GM18519 (cell line): ENCODE data around the gene PAQR8.
A peak's percentile ranks its signal among the peaks of the same experiment; 100 is the strongest.
"Not testable (repeated sequence)": the region's sequence is repeated elsewhere in the genome, so short reads cannot be mapped to it uniquely, and the experiment has no call there.

ENCODE experiments used
- ATAC-seq: cut with Tn5 transposase; IDR thresholded peaks from one replicate; pipeline ENCODE4 v1.9.1; 2021; ENCODE audit warnings: mild to moderate bottlenecking, moderate library complexity; ENCODE audit not compliant: unreplicated experiment, low FRiP score

PAQR8 gene

DNA sequence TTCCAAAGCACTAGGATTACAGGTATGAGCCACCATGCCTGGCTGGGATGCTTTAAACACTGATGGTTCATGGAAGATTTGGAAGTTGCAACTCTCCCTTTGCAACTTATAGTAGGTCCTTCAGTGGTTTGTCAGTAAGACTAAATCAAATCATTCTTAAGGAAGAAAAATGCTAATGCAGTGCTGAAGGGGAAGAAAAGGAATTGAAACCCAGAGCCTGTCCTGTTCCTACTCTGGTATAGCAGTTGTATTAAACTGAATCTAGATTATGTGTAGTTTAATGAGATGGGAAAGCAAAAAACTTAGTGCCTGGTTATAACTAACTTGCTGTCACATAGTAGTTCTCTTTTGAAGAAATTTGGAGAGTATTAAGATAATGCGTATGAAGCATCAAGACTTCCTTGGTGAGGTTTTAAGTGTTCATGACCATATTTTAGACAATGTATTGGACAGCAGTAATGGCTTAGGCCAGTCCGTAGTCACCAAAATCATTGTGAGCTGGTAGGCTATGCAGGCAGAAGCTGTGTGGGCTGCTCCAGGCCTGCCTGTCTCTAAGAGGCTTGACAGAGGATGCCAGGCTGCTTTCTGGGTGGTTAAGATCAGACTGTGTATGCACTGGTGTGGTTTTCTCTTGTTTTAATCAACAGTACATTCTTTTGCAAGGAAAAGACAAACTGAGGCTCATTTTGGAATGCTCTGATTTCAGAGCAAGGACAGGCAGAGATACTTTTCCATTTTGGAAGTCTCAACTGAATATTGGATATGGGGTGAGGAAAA is 14.0 kb downstream of the PAQR8 start:
- no peak for ATAC-seq

DNA sequence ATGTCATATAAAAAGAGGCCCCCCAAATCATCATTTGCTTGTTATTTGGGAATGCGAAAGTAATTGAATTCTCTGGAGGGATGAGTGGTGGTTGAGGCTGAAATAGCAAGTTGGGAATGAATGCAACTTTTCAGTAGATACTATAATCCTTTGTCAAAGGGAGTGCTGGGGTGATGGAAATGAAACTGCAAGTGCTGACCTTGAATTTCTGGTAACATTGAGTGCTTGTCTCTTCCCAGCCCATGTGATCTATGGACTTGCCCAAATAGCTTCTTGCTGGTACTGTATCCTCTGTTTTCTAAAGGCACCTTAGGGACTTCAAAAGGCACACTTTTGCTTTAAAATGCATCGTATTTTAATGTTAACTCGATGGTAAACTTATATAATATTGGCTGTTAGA is 14.8 kb downstream of the PAQR8 start:
- ATAC-seq, result no peak

GRCh38 chr6:52377538-52378221 is 15.7 kb downstream of the PAQR8 start:
- peak; percentile 53 for ATAC-seq

DNA sequence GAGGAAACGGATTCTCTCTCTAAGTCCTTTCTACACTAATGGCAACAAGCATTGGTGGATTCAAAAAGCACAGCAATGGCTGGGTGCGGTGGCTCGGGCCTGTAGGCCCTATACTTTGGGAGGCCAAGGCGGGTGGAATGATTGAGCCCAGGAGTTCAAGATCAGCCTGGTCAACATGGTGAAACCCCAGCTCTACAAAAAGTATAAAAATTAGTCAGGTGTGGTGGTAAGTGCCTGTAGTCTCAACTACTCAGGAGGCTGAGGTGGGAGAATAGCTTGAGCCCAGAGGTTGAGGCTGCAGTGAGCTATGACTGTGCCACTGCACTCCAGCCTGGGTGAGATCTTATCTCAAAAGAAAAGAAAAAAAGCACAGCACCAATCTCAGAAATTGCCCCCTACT is 19.3 kb downstream of the PAQR8 start:
- no peak for ATAC-seq

DNA sequence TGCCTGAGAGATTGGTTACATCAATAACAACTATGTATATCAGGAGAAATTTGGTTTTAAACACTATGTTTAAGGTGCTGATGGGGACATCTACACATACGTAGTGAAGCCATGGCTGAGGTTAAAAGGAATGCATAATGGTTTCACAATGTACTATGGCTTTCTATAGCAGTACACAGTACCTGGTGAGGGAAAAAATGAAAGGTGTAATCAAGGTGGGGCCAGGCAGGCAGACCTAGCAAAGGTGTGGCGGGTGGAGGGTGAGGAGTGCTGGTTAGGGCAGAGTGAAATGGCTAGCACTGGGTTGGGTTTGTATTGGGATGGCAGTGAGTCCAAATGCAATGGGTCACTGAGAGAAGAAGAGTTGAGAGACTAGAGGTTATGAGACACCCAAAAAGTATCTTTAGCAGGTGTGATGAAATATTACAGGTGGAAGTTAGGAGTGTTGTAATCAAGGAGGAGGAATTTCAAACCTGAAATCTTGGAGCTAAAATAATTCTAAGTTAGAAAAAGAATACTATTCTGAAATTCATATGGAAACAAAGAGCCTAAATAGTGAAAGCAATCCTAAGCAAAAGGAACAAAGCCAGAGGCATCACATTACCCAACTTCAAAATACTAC is 22.3 kb downstream of the PAQR8 start:
- no peak for ATAC-seq

DNA sequence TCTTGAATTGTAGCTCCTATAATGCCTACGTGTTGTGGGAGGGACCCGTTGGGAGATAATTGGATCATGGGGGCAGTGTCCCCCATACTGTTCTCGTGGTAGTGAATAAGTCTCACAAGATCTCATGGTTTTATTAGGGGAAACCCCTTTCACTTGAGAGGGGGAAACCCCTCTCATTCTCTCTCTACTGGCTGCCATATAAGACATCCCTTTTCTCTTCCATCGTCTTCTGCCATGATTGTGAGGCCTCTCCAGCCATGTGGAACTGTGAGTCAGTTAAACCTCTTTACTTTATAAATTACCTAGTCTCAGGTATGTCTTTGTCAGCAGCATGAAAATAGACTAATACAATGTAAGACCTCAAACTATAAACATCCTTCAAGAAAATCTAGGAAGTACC is 23.1 kb downstream of the PAQR8 start:
- no peak for ATAC-seq

DNA sequence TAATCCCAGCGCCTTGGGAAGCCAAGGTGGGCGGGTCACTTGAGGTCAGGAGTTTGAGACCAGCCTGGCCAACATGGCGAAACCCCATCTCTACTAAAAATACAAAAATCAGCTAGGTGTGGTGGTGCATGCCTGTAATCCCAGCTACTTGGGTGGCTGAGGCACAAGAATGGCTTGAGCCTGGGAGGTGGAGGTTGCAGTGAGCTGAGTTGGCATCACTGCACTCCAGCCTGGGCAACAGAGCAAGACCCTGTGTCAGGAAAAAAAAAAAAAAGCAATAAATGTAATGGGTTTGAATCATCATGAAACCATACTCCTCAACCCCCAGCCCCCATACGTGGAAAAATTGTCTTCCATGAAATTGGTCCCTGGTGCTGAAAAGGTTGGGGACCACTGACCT is 26.2 kb downstream of the PAQR8 start:
- ATAC-seq, result not testable (repeated sequence)

DNA sequence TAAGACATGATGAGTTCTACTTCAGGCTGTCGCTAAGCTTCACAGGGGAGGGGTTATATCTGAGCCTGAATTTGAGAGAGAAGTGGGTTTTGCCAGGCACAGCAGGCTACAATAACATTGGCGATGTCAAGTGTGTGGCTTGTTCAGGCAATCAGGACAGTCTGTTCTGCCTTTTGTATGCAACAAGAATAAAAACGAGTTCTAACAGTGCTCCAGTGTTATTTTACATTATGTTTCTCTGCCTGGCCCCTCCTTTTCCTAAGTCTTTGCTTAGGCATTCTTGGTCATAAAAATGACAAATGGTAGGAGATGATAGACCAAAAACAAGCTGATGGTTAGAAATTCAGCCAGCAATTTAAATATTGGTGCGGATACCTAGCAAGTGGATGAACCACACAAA is 26.8 kb downstream of the PAQR8 start:
- no peak for ATAC-seq

- ATAC-seq, result no peak
These were observed 27.3 kb downstream of the PAQR8 start for GRCh38 chr6:52389264-52389625.

DNA sequence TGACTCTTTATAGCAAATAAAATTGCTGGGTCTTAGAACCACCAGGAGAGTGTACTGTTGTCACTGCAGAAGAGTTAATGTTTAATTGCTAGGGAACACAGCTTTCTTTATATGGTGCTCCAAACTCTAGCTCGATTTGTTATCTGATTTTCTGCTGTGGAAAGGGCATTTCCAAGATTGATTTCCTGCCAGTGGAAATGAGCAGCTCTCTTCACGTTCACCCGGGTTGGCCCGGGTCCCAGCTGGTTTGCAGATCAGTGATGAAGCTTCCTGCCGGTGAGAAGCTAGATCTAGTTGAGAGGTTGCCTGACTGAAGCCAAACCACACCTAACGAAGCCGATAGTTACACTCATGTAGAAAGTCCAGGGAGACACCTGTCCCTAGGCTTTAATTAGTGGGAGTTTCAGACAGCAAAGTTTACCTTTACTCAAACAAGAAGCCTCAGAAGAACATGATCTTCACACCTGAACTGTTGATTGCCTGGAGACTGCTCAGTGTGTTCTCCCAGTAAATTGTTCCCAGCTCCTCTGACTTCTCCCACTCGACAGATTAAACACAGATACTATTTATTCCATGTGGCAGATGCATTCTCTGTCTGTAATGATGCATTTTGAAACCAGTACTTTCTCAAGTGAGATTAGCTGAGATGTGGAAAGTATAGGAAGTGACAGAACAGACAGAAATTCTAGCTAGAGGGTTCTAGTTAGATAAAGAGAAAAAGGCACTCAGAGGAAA is 27.8 kb downstream of the PAQR8 start:
- ATAC-seq, result peak; percentile 55

DNA sequence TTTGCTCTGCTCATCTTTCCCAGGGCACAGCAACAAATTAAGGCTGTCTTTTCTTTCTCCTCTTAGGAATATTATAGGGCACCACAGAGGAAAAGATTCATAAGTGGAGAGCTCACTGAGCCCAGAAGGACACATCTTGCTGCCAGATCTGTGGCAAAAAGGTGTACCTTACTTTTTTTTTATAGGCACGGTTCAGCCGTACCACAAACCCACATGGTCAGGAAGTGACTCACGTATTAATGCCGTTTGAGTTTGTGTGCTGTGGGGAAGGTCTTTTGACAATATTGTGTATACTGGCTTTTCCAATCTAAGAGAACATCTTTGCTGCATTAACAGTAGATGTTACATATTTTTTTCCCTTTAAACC is 28.4 kb downstream of the PAQR8 start:
- ATAC-seq, result peak; percentile 30

DNA sequence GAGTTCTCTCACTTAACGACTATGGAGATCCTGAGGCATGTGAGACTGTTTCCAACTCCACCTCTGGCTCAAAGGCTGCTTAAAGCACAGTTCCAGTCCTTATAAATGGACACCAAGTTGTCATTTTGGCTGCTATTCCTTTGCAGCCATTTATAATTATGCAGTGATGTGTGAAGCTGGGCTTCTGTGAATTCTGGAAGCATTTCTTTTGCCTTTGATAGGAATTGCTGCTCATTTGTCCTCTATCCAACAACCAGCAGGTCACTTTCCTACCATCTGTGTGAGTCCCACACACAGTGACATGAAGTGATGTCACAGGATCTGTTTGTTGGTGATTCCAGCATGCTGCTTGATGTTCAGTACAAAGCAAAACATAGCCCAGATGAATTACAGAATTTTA is 29.6 kb downstream of the PAQR8 start:
- ATAC-seq, result no peak

DNA sequence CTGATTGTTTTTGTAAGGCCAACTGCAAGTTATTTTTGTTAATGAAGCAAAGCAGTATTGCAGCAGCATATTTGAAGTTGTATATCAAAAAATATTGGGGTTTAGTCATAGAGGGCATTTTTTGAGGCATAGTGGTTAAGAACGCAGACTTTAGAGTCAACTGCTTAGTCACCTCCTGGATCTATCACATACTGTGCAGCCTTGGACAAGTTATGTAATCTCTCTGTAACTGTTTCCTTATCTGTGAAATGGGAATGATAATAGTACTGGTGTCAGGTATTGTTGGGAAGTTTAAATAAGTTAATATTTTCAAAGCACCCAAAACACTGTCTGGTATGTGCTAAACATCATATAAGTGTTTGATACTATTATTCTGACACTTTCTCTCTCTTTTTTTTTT is 31.0 kb downstream of the PAQR8 start:
- ATAC-seq, result no peak

DNA sequence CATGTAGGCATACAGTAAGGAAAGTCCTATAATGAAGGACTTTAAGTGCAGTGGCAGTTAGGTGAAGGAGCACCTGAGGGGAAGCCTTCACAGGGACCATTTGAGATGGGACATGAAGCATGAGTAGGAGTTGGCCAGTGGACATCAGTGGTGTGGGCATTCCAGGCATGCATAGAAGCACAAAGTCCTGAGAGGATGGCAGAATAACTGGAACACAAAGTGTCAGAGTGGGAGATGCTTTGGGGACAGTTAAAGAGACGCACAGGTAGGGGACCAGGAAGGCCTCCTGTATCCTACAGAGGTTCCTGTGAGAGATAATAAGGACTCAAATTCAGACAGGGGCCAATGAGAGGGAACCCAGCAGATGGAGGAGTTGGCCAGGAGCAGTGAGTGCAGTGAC is 31.8 kb downstream of the PAQR8 start:
- ATAC-seq, result no peak

DNA sequence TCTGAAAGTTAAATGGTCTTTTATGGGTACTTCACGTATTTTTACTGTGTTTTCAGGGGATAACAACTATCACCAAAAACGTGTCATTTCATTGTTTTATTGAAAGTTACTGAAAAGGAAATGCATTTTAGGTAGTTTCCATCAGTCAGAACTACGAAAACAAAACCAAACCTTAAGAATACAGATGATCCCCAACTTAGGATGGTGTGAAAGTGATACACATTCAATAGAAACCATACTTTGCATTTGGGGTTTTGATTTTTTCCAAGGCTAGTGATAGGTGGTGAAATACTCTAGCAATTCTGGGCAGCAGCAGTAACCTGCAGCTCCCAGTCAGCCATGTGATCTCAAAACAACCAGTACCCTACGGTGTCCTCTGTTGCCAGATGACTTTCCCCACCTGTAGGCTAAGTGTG is 32.3 kb downstream of the PAQR8 start:
- peak; percentile 52 for ATAC-seq

DNA sequence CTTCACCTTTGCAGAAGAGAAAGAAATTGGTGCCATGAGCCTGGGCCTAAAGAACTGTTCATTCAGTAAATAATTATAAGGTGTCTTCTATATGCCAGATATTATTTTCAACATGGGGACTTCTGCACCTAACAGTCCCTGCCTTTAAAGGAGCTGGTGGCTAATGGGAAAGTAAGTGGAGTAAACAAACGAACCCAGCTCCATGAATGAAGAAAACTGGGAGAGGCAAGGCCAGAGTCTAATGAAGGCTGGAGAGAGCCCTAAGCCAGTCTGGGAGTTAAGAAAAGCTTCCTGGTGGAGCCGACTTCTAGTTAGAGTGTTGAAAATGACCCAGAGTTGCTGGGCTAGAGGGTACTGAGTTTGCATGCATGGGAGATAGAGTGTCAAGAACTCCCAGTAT is 34.0 kb downstream of the PAQR8 start:
- ATAC-seq, result no peak

GRCh38 chr6:52399511-52400312 is 37.8 kb downstream of the PAQR8 start:
- no peak for ATAC-seq

GRCh38 chr6:52400313-52401041 is 38.5 kb downstream of the PAQR8 start:
- ATAC-seq, result no peak

GRCh38 chr6:52403086-52403485 is 41.1 kb downstream of the PAQR8 start:
- no peak for ATAC-seq

DNA sequence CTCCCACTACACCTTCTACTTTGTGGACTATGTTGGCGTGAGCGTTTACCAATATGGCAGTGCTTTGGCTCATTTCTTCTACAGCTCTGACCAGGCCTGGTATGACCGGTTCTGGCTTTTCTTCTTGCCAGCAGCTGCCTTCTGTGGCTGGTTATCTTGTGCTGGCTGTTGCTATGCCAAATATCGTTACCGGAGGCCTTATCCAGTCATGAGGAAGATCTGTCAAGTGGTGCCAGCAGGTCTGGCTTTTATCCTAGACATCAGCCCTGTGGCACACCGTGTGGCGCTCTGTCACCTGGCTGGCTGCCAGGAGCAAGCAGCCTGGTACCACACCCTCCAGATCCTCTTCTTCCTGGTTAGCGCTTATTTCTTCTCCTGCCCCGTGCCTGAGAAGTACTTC is 41.7 kb downstream of the PAQR8 start:
- ATAC-seq, result no peak
